CD4-positive, alpha-beta T cell treated with Interleukin-4 for 4 hours (primary cell): ENCODE results near the gene QKI.
"Not testable (repeated sequence)": the region's sequence is repeated elsewhere in the genome, so short reads cannot be mapped to it uniquely, and the experiment has no call there.

ENCODE experiments used
- DNase-seq: peaks from one replicate; pipeline ENCODE4 v3.0.0-alpha.2; 2020

Gene QKI

GRCh38 chr6:163585932-163586437, 171.5 kb downstream of the QKI start:
- DNase-seq, result no peak

- DNase-seq, result no peak
These were observed 172.4 kb downstream of the QKI start for GRCh38 chr6:163586888-163587287.

- no peak for DNase-seq
These were observed 173.9 kb downstream of the QKI start for GRCh38 chr6:163588220-163588919.

GRCh38 chr6:163589387-163589786, 174.9 kb downstream of the QKI start:
- no peak for DNase-seq

GRCh38 chr6:163590132-163590531, 175.6 kb downstream of the QKI start:
- not testable (repeated sequence) for DNase-seq

- DNase-seq, result no peak
These were observed 178.4 kb downstream of the QKI start for GRCh38 chr6:163592872-163593271.

GRCh38 chr6:163596174-163596573, 181.7 kb downstream of the QKI start:
- DNase-seq, result no peak

GRCh38 chr6:163599136-163599535, 184.6 kb downstream of the QKI start:
- no peak for DNase-seq

GRCh38 chr6:163599684-163600083, 185.2 kb downstream of the QKI start:
- DNase-seq, result no peak

- DNase-seq, result no peak
These were observed 185.8 kb downstream of the QKI start for GRCh38 chr6:163600331-163600730.

- DNase-seq, result no peak
These were observed 186.3 kb downstream of the QKI start for GRCh38 chr6:163600781-163601180.

- no peak for DNase-seq
These were observed 188.3 kb downstream of the QKI start for GRCh38 chr6:163602851-163603250.

GRCh38 chr6:163603395-163603794, 188.9 kb downstream of the QKI start:
- DNase-seq, result no peak

- DNase-seq, result no peak
These were observed 191.0 kb downstream of the QKI start for GRCh38 chr6:163605385-163606097.

- no peak for DNase-seq
These were observed 193.3 kb downstream of the QKI start for GRCh38 chr6:163607792-163608191.

GRCh38 chr6:163608204-163608644, 193.7 kb downstream of the QKI start:
- no peak for DNase-seq

- no peak for DNase-seq
These were observed 197.7 kb downstream of the QKI start for GRCh38 chr6:163612200-163612599.

GRCh38 chr6:163613025-163613424, 198.5 kb downstream of the QKI start:
- DNase-seq, result no peak

- DNase-seq, result no peak
These were observed 199.2 kb downstream of the QKI start for GRCh38 chr6:163613668-163614067.

GRCh38 chr6:163616452-163616851, 201.9 kb downstream of the QKI start:
- no peak for DNase-seq

GRCh38 chr6:163617549-163617948, 203.0 kb downstream of the QKI start:
- no peak for DNase-seq

GRCh38 chr6:163620101-163620500, 205.6 kb downstream of the QKI start:
- DNase-seq, result no peak

GRCh38 chr6:163620670-163621330, 206.3 kb downstream of the QKI start:
- no peak for DNase-seq

- DNase-seq, result no peak
These were observed 210.7 kb downstream of the QKI start for GRCh38 chr6:163625265-163625664.
